Nephron (organoid): Measurements from ENCODE around the gene KDM5A.

ENCODE experiments used
- H3K27ac Mint-ChIP-seq, 3 experiments: 2 replicates each; pipeline ENCODE4 v1.8.0; 2020; ENCODE audit warnings: mixed read lengths in 3 of 3, mild to moderate bottlenecking in 2 of 3, moderate library complexity in 1 of 3
- H3K27me3 Mint-ChIP-seq: 2 replicates; pipeline ENCODE4 v1.8.0; 2021; ENCODE audit warnings: low read depth, mild to moderate bottlenecking, moderate library complexity, mixed read lengths
- H3K36me3 Mint-ChIP-seq: 2 replicates; pipeline ENCODE4 v1.8.0; 2020; ENCODE audit warnings: low read depth, mixed read lengths
- H3K4me1 Mint-ChIP-seq: 2 replicates; pipeline ENCODE4 v1.8.0; 2020; ENCODE audit warnings: mixed read lengths
- H3K4me3 Mint-ChIP-seq, 3 experiments: 2 replicates each; pipeline ENCODE4 v1.8.0; 2020; ENCODE audit warnings: mild to moderate bottlenecking in 3 of 3, mixed read lengths in 3 of 3, moderate library complexity in 2 of 3
- H3K9me3 Mint-ChIP-seq: 2 replicates; pipeline ENCODE4 v1.8.0; 2020; ENCODE audit warnings: mixed read lengths
- TF ChIP-seq, protein P1 (sequence below), 3 experiments: fragments of 200-600 bp; sonication (generic); IDR thresholded peaks; one replicate each; pipeline ENCODE4 v1.5.0; 2021; ENCODE audit warnings: antibody characterized with exemption in 3 of 3; ENCODE audit not compliant: unreplicated experiment in 3 of 3

KDM5A gene

DNA sequence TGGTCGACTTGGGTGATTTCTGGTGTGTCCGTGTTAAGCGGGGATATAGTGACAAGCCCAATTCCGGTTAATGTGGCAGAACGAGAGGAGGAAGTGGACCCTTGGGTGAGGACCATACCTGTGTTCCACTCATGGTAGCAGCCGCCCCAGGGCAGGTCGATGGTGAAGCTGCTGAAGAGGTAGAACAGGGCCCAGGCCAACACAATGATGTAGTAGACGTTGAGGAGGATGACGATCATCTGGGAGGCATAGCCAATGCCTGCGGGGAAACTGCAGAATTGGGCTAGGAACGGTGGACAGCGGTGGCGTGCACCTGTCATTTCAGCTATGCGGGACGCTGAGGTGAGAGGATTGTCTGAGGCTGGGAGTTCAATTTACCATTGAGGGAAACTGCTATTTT, 146.6 kb downstream of the KDM5A start:
- Mint-ChIP-seq H3K27ac (no peak overlapping the region), H3K4me1 (peaks cover 5% of the 10 kb centered on the region), H3K27me3 (peaks cover 3% of the 10 kb centered on the region), H3K4me3 (no peak overlapping the region), H3K9me3 (peaks cover 11% of the 10 kb centered on the region), H3K36me3 (peaks cover 26% of the 10 kb centered on the region)
- TF ChIP-seq, protein P1, sequence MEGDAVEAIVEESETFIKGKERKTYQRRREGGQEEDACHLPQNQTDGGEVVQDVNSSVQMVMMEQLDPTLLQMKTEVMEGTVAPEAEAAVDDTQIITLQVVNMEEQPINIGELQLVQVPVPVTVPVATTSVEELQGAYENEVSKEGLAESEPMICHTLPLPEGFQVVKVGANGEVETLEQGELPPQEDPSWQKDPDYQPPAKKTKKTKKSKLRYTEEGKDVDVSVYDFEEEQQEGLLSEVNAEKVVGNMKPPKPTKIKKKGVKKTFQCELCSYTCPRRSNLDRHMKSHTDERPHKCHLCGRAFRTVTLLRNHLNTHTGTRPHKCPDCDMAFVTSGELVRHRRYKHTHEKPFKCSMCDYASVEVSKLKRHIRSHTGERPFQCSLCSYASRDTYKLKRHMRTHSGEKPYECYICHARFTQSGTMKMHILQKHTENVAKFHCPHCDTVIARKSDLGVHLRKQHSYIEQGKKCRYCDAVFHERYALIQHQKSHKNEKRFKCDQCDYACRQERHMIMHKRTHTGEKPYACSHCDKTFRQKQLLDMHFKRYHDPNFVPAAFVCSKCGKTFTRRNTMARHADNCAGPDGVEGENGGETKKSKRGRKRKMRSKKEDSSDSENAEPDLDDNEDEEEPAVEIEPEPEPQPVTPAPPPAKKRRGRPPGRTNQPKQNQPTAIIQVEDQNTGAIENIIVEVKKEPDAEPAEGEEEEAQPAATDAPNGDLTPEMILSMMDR (IDR thresholded peaks at IDR 0.05; ENCODE audit: unreplicated experiment in 3 of 3) = no peak

DNA sequence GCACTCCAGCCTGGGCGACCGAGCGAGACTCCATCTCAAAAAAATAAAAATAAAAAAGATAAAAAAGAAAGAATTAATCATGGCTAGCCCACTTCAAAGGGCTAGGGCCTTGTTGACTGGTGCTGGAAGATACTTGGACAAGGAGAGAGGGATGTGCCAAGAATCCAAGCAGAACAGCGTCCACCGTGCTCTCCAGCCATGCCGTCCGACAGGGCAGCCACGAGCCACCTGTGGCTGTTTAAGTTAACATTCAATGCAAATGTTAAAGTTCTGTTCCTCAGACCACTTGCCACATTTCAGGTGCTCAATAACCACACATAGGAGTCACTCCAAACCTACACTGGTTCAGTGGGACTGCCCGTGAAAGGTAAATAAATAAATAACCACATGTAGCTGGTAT, 147.9 kb downstream of the KDM5A start:
- Mint-ChIP-seq H3K27ac (no peak overlapping the region), H3K4me3 (no peak overlapping the region), H3K4me1 (peaks cover 5% of the 10 kb centered on the region), H3K9me3 (peaks cover 6% of the 10 kb centered on the region), H3K36me3 (peaks cover 26% of the 10 kb centered on the region), H3K27me3 (peaks cover 5% of the 10 kb centered on the region)
- TF ChIP-seq, protein P1 (IDR thresholded peaks at IDR 0.05; ENCODE audit: unreplicated experiment in 3 of 3) = no peak

DNA sequence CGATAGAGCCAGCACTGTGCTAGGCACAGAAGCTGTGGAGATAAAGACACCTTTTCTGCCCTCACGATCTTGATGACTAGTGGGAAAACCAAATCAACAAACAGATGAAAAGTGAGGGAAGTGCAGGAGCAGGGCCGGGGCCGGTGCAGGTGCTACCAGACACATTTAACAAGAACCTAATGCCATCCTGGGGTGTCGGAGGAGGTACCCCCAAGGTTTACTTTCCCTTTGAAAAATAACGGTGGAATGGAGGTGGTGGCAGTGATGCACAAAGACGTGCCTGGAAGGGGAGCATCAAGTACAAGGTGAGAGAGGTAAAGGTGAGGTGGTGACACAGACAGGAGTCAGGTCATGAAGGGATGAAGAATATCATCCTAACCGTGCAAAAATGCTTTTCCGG, 148.6 kb downstream of the KDM5A start:
- Mint-ChIP-seq H3K9me3 (peaks cover 12% of the 10 kb centered on the region), H3K27me3 (peaks cover 9% of the 10 kb centered on the region), H3K4me3 (no peak overlapping the region), H3K4me1 (peaks cover 5% of the 10 kb centered on the region), H3K27ac (no peak overlapping the region), H3K36me3 (peaks cover 31% of the 10 kb centered on the region)
- TF ChIP-seq, protein P1 (IDR thresholded peaks at IDR 0.05; ENCODE audit: unreplicated experiment in 3 of 3) = no peak

DNA sequence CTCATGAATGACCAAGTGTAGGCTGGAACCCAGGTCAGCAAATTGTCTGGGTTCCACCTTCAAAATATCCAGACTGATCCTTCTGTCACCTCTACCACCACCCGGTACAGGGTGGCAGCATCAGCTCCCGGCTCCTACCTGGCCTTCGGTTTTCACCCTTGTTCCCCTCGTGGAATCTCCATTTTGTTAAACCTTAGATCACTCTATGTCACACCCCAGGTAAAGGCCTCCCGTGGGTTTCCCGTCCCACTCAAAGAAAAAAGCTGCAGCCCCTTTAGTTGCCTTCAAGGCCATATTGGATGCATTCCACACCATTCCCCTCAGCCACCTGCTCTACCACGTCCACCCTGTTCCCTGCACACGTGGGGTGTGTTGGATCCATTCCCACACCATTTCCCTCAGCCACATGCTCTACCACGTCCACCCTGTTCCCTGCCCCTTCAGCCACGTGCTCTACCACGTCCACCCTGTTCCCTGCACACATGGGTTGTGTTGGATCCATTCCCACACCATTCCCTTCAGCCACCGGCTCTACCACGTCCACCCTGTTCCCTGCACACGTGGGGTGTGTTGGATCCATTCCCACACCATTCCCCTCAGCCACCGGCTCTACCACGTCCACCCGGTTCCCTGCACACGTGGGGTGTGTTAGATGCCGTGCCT, 150.3 kb downstream of the KDM5A start:
- Mint-ChIP-seq H3K4me3 (no peak overlapping the region), H3K4me1 (peaks cover 6% of the 10 kb centered on the region), H3K36me3 (peaks cover 36% of the 10 kb centered on the region), H3K9me3 (peaks cover 15% of the 10 kb centered on the region), H3K27ac (no peak overlapping the region), H3K27me3 (peaks cover 9% of the 10 kb centered on the region)
- TF ChIP-seq, protein P1 (IDR thresholded peaks at IDR 0.05; ENCODE audit: unreplicated experiment in 3 of 3) = no peak

DNA sequence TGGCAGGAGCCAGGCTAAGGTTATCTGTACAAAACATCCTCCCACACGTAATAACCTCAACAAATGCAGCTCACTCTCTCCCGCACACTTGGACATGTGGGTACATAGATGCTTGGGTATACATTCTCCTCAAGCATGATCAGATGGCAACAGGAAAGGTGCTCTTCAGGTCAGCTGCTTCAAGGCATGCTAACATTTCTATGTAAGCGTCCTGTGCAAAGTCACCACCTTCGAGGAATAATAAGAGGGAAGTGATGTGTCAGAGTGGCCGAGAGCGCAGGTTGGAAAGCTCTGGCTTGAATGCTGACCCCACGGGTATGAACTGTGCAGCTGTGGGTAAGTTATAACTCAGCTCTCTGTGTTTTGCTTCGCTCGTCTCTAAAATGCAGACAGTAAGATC, 151.0 kb downstream of the KDM5A start:
- Mint-ChIP-seq H3K36me3 (peaks cover 42% of the 10 kb centered on the region), H3K4me3 (no peak overlapping the region), H3K27ac (no peak overlapping the region), H3K27me3 (peaks cover 9% of the 10 kb centered on the region), H3K4me1 (peaks cover 14% of the 10 kb centered on the region), H3K9me3 (peaks cover 17% of the 10 kb centered on the region)
- TF ChIP-seq, protein P1 (IDR thresholded peaks at IDR 0.05; ENCODE audit: unreplicated experiment in 3 of 3) = no peak
